ENCODE results near the gene RBM23.
"Not testable (repeated sequence)": the region's sequence is repeated elsewhere in the genome, so short reads cannot be mapped to it uniquely, and the experiment has no call there.

RBM23 gene

GRCh38 chr14:22860377-22860776 is 58.6 kb downstream of the RBM23 start:
- DNase-seq: not testable (repeated sequence)

- no peak for DNase-seq
Observed at GRCh38 chr14:22856428-22856827, 62.5 kb downstream of the RBM23 start.

- no peak for DNase-seq
Observed at GRCh38 chr14:22854963-22855724, 63.8 kb downstream of the RBM23 start.

- not testable (repeated sequence) for DNase-seq
Observed at GRCh38 chr14:22854296-22854695, 64.7 kb downstream of the RBM23 start.

- DNase-seq: peak; percentile 84 to 100
Observed at GRCh38 chr14:22852940-22853767, 65.8 kb downstream of the RBM23 start.

GRCh38 chr14:22852599-22852939 is 66.4 kb downstream of the RBM23 start:
- DNase-seq: no peak

GRCh38 chr14:22852178-22852577 is 66.8 kb downstream of the RBM23 start:
- DNase-seq: not testable (repeated sequence)

GRCh38 chr14:22850944-22851764 is 67.8 kb downstream of the RBM23 start:
- peak; percentile 68 to 83 for DNase-seq

GRCh38 chr14:22849212-22849819 is 69.6 kb downstream of the RBM23 start:
- no peak for DNase-seq

GRCh38 chr14:22848351-22849164 is 70.4 kb downstream of the RBM23 start:
- DNase-seq: peak; percentile 61 to 88

- DNase-seq: peak; percentile 90 to 99
Observed at GRCh38 chr14:22847661-22848341, 71.1 kb downstream of the RBM23 start.

- no peak for DNase-seq
Observed at GRCh38 chr14:22846811-22847307, 72.1 kb downstream of the RBM23 start.

- no peak for DNase-seq
Observed at GRCh38 chr14:22845821-22846625, 72.9 kb downstream of the RBM23 start.

GRCh38 chr14:22845103-22845394 is 73.9 kb downstream of the RBM23 start:
- DNase-seq: no peak

- no peak for DNase-seq
Observed at GRCh38 chr14:22844221-22845102, 74.5 kb downstream of the RBM23 start.

Data from inflammatory macrophage treated with lipopolysaccharide for 1 hour (primary cell).